GM19467 (cell line): ENCODE results near the gene MFRP.

Source experiments
- ATAC-seq: cut with Tn5 transposase; IDR thresholded peaks from one replicate; pipeline ENCODE4 v1.9.1; 2021; ENCODE audit warnings: mild to moderate bottlenecking, moderate library complexity; ENCODE audit not compliant: unreplicated experiment

MFRP gene

DNA sequence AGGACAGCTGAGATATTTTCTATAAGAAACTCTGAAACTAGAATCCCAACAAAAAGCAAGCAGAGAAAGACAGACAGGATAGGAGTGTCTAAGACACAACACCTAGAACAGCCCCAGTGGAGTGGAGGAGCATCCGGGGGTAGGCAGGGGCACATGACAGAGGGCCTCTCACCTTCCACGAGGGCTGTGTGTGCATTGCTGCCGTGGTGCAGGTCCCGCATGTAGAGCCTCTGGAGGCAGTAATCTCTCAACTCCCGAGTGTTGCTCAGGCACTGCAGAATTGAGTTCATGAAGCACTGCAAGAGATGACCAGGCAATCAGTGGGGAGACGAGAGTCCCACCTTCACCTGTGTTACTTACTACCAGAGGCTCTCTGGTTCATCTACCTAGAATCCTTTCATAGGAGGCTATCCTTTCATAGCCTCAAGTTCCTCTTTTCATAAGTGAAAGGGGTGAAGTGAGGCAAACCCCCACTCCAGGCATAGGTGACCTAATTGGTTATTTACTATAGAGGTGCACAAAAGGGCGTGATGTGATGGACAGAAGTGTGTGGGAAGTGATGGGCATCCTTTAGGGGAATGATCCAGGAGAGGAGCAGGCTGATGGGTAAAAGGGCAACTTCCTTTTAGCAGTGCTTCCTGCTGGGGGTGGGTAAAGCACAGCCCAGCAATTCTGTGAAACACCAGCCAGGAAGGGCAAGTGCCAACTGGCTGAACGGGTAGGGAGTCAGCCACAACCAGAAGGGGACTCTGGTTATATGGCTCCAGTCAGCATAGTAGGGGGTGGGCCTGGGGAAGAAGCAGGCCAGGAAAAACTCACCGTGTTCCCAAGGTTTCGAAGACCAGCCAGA lies 13.1 kb upstream of the MFRP start:
- ATAC-seq, result no peak

DNA sequence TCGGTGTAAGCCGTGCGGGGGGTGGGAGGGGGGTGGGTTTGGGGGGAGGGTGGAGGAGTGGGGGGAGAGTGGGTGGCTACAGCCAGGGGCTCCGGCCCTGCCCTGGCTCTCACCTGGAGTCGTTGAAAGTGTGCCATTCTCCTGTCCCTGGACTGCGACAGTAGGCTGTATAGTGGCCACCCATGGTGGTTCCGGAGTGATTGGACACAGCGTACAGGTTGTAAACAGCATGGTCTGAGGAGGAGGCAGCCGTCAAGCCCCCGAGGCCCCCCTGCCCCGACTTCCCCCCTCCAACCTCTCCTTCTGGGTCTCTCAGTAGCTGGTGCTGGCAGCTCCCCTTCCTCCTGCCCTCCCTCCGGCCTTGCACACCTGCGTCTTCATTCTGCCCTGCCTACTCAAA lies 10.6 kb upstream of the MFRP start:
- no peak for ATAC-seq

DNA sequence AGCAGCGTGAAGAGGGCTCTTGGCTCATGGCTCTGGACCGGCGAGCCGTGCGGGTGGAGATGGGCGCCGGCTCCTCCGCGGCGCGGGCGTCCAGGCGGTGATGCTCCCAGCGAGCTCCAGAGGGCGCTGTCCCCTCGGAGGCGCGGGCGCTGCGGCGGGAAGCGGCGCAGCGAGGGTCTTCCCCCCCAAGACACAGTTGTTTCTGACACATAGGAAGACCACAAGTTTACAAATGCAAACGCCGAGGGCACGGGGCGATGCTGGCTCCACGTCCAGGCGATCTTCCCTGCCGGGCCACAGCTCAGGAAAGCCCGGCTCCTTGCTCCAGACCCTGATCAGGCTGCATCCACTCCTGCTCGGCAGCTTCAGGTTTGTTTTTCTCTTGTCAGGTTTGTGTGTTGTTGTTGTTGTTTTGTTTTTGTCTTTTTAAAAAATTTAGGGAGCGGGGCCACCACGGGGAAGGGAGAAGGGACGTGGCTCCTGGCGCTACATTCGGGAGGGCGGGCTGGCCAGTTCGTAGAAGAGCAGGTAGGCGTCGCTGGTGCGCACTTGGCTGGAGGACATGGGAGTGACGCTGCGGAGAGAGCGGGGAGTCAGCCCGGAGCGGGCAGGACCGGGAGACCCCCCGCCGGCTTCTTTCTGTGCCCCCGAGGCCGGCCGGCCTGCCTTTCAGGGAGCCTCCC lies 10.0 kb upstream of the MFRP start:
- ATAC-seq, result no peak

DNA sequence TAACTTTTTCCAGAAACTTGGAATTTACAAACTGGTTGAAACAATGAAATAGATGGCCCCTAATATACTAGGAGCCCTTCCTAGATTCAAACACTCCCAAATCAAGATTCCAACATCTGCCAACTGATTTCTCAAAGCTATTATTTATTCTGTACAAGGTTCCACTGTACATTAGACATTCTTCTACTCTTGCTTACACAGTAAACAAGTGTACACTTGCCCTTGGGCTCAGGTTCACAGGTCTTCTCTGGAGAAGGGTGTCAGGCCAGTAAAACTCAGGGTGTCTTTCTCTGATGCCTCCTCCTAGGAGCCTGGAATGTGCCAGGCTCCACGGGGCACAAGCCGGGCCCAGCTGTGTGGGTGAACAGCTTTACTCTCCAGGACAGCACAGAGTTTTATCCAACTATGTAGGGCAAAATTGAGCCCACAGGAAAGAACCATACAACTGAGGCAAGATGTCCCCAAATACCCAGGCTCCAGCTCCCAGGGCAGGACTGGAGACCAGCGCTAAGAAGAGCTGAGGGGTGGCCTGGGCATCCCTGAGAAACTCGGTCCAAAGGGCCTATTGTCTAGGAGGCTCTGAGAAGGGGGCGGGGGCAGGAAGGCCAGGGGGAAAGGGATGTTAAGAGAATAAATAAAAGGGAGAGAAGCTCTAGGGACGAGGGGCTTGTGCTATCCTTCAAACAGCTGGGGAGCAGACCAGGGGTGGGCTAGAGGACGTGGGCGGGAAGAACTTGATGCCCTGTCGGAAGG lies 8.8 kb upstream of the MFRP start:
- no peak for ATAC-seq

DNA sequence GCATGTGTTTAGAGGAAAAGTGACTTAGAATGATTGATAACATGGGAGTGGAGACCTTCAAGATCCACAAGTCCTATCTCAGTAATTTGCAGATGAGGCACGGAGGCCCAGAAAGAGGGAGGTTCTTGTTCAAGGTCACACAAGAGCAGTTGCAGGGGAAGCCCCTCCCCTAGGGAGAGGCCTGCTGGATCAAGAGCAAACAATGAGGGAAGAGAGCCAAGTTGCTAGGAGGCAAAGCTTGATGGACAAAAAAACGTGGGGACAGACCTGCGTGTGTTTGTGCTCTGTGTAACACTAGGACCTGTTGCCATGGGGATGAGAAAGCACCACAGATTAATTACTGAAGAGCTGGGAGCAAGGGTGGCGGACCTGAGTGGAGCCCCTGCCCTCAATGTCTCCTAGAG lies 6.4 kb upstream of the MFRP start:
- no peak for ATAC-seq

DNA sequence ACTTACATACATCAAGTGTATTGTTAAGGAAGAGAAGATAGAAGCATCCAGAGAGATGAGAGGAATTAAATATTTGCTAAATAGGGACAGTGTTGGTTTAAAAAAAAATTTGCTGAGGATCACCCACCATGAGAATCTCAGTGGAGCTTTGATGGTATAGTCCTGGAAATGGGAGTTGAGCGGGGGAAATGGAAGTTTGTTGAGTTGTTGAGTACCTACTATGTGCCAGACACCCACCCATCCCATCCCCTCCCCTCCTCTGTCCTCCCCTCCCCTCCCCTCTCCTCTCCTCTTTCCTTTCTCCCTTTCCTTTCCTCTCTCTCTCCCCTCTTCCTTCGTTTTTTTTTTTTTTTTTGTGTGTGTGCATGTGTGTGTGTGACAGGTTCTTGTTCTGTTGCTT lies 4.7 kb upstream of the MFRP start:
- no peak for ATAC-seq

DNA sequence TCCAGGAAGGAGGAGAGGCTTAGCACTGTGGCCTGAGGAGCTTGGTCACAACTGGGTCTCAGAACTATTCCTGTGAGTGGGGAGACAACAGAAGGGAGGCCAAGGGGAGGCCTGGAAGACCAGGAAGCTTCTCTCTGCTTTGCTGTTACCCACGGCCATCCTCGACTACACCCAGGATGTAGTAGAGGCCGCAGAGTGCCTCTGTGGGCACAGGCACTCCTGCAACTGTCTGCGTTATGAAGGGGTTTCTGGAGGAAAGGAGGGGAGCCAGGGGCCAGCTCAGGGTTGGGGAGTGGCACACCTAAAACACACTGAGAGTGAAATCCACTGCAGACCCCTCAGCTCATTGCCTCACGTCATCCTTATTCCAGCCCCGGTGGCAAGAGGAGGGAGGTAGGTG lies 3.8 kb upstream of the MFRP start:
- ATAC-seq, result no peak

- no peak for ATAC-seq
Observed at GRCh38 chr11:119347940-119348605, 1.6 kb upstream of the MFRP start.

DNA sequence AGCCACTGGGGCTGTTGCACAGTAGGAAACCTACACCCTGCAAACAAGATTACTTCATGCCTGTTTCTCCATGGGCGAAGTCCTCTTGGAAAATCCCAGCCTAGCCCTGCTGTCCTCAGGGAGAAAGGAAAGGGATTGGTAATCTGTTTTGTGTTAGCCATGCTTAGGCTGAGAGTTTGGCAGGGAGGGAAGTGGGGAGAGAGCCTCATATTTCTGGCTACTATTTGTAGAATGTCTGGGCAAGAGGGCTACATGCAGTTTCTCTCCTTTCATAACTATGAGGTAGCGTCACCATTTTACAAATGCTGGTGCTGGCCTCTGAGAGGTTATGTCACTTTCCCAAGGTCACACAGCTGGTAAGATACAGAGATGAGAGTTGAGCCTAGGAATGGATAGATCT lies 737 bp upstream of the MFRP start:
- no peak for ATAC-seq

- ATAC-seq, result no peak
Observed at GRCh38 chr11:119345685-119346084, 820 bp downstream of the MFRP start.

- ATAC-seq, result no peak
Observed at GRCh38 chr11:119344291-119345010, 2.1 kb downstream of the MFRP start.

DNA sequence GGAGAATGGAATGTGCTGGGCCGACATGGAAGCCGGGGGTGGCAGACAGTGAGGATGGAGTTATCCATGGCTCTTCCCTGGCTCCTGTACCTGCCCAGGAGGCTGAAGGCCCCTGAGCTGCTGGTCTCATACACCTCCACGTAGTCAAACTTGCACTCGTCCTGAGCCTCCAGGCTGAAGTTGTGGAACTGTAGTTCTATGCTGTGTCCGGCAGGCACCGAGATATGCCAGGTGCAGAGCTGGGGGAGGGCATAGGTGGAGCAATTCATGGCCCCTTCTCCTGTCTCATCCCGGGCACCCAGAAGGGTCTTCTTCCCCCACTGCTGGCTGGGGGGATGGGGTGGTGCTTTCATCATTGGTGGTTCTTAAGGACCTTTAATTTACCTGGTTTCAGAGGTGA lies 2.8 kb downstream of the MFRP start:
- ATAC-seq, result no peak

GRCh38 chr11:119342362-119343130 lies 4.0 kb downstream of the MFRP start:
- no peak for ATAC-seq

- ATAC-seq, result no peak
Observed at GRCh38 chr11:119342023-119342300, 4.5 kb downstream of the MFRP start.

GRCh38 chr11:119341222-119342022 lies 5.1 kb downstream of the MFRP start:
- no peak for ATAC-seq

DNA sequence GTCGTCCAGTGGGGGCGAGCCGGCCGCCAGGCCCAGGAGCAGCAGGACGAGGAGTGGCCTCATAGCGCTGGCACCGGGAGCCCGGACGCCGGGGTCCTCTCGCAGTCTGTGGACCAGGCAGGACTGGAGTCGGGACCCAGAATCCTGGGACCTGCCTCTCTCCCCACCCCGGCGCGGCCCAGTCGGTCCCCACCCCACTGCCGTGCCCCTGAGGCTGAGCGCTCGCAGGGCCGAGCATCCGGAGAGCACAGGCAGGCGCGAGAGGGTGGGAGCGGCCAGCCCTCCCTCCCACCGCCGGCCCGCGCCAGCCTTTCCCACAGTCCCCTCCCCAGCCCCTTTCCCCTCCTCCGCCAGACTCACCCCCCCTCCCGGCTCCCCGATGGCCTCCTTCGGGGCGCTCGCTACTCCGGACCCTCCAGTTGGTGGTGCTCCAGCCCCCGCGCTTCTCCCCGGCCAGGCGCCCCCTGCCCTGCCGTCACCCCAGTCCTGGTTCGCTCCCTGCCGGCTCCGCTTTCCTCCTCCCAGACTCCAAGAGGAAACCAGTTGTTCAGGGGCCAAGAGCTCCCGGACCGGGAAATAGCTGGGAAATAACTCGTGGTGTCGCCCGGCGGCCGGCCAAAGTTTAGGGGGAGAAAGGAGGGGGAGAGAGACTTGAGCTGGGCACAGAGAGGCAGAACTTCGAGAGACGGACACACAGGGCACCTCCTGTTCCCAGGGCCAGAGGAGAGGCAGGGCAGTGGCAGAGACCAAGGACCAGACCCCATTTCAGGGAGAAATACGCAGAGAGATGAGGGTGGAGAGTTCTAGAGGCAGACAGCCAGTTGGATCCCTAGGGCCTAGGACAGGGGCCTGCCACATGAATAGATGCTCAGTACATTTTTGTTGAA lies 5.9 kb downstream of the MFRP start, which contains the start of gene C1QTNF5:
Gene C1QTNF5, minus strand, starts transcription at position 549 of the 887 bp plus-strand sequence. Its CDS starts 486 bp downstream, at position 63.
- no peak for ATAC-seq

DNA sequence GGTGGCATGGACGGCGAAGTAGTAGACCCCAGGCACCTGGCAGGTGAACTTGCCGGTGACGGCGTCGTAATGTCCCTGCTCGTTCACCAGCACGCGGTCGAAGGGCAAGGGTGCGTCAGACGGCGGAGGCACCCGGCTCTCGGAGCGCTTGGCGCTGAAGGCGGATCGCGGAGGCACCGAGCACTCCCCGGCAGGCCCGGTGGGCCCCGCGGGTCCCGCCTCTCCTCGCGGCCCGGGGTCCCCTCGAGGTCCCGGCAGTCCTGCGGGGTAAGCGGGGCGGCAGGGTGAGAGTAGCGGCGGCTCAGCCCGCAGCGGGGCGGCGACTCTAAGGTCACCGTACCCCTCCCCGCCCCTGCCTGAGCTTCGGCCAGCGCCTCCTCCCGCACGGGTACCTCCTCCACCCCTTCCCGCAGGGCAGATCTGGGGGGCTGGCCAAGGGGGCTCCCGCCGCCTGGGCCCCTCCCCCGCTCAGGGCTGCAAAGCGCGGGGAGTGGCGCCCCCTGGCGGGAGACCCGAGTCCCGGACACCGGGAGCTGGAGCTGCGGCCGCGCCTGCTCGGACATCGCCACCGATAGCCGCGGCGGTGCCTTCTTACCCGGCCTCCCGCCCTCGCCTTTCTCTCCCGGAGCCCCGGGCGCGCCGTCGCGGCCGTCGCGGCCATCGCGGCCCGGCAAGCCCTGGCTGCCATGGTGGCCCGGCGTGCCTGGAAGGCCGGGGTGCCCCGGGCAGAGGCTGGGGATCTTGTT lies 6.7 kb downstream of the MFRP start:
- ATAC-seq, result no peak
